Skeletal muscle tissue (tissue), 4 donors: ENCODE results near the gene ITGA7. TPM values are rescaled to one million over a fixed set of nuclear protein-coding genes. Genes with fewer than 3 reads are reported as not detected.
"Not testable (repeated sequence)": the region's sequence is repeated elsewhere in the genome, so short reads cannot be mapped to it uniquely, and the experiment has no call there.

Experiments
- H3K27ac ChIP-seq: one replicate; pipeline ENCODE4 v1.7.0; 2013; ENCODE audit warnings: mild to moderate bottlenecking, low read depth, low read length, inconsistent platforms
- H3K27me3 ChIP-seq, 3 donors: one replicate each; pipeline ENCODE4 v1.7.0; 2013; ENCODE audit warnings: low read length in 3 of 3; ENCODE audit not compliant: control insufficient read depth in 3 of 3, insufficient read depth in 3 of 3
- H3K36me3 ChIP-seq, 3 donors: one replicate each; pipeline ENCODE4 v1.7.0; 2013; ENCODE audit warnings: low read length in 3 of 3; ENCODE audit not compliant: control insufficient read depth in 3 of 3, insufficient read depth in 3 of 3
- H3K4me1 ChIP-seq, 3 donors: one replicate each; pipeline ENCODE4 v1.7.0; 2013; ENCODE audit warnings: low read length in 3 of 3, mild to moderate bottlenecking in 3 of 3; ENCODE audit not compliant: control insufficient read depth in 3 of 3, insufficient read depth in 3 of 3
- H3K4me3 ChIP-seq, 3 donors: one replicate each; pipeline ENCODE4 v1.7.0; 2013; ENCODE audit warnings: low read length in 3 of 3
- H3K9ac ChIP-seq, 3 donors: one replicate each; pipeline ENCODE4 v1.7.0; 2013; ENCODE audit warnings: low read length in 3 of 3, mild to moderate bottlenecking in 3 of 3, moderate library complexity in 2 of 3, low read depth in 1 of 3
- H3K9me3 ChIP-seq, 3 donors: one replicate each; pipeline ENCODE4 v1.7.0; 2013; ENCODE audit warnings: low read length in 3 of 3; ENCODE audit not compliant: control insufficient read depth in 3 of 3
- total RNA-seq: library from RNA; depleted of rRNA; stranded (reverse); fragments of >200 nt; gene quantifications from one replicate; pipeline ENCODE4 v1.2.3, GENCODE V29; 2014
- donor health status: Osteomylitis.

ITGA7 gene
- total RNA-seq, 1 donor from 2014 or later = 123 TPM

DNA sequence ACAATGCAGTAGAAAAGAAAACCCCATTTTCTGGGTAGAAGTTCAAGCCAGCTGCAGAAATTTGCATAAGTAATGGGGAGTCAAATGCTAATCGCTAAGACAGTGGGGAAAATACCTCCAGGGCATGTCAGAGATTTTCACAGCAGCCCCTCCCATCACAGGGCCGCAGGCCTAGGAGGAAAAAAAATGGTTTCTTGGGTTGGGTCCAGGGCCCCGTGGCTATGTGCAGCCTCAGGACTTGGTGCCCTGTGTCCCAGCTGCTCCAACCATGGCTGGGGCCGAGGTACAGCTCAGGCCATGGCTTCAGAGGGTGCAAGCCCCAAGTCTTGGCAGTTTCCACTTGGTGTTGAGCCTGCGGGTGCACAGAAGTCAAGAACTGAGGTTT is 56.4 kb downstream of the ITGA7 start:
- no peak overlapping the region for H3K27ac ChIP-seq
- H3K27me3 ChIP-seq = no peaks in the 10 kb centered on the region
- no peak overlapping the region for H3K4me3 ChIP-seq
- H3K4me1 ChIP-seq = peaks cover 3 to 6% (median 4%) of the 10 kb centered on the region in 3 donors
- no peaks in the 10 kb centered on the region for H3K36me3 ChIP-seq
- H3K9ac ChIP-seq = no peak overlapping the region
- H3K9me3 ChIP-seq = no peaks in the 10 kb centered on the region

DNA sequence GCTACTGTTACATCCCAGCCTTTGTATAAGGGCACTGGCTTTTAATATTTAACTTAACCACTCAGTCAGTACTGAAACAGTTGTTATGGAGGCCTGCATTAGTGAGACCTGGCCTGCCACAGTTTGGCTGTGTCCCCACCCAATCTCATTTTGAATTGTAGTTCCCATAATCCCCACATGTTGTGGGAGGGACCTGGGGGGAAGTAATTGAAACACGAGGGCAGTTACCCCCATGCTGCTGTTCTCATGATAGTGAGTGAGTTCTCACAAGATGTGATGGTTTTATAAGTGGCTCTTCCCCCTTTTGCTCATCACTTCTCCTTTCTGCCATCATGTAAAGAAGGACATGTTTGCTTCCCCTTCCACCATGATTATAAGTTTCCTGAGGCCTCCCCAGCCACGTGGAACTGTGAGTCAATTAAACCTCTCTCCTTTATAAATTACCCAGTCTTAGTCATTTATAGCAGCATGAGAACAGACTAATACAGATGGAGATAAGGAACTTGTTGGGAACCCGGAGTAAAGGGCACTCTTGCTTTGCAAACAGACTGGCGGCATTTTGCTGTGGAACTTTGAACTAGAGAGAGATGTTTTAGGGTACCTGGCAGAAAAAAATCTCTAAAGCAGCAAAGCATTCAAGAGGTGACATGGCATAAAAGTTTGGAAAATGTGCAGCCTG is 56.9 kb downstream of the ITGA7 start:
- H3K9ac ChIP-seq, H3K27me3 ChIP-seq, H3K9me3 ChIP-seq, H3K4me3 ChIP-seq, H3K4me1 ChIP-seq, H3K36me3 ChIP-seq, H3K27ac ChIP-seq: not testable (repeated sequence)

DNA sequence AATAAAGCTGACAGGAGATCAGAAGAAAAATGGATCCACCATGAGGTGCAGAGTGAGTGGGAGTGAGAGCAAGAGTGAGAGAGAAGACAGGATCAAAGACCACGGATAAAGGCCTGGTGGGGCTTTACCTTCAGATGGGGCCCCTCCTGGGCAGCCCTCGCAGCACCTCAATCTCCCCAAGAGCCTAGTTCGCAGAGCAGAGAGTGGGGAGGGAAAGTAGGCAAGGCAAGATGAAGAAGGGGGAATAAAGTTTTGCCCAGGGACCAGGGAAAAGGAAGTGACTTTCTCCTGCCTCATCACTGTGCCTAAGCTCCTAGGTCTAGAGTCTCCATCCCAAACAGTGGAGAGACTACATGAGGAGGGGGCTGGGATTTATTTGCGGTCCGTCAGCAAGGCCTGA is 60.7 kb downstream of the ITGA7 start:
- no peak overlapping the region for H3K4me3 ChIP-seq
- peak overlapping the region; percentile 36 for H3K27ac ChIP-seq
- H3K9me3 ChIP-seq = no peaks in the 10 kb centered on the region
- peaks cover 4 to 7% (median 6%) of the 10 kb centered on the region in 3 donors for H3K4me1 ChIP-seq
- no peaks in the 10 kb centered on the region for H3K27me3 ChIP-seq
- H3K36me3 ChIP-seq = no peaks in the 10 kb centered on the region
- peak overlapping the region in 1 of 3 donors; percentile 70 for H3K9ac ChIP-seq

DNA sequence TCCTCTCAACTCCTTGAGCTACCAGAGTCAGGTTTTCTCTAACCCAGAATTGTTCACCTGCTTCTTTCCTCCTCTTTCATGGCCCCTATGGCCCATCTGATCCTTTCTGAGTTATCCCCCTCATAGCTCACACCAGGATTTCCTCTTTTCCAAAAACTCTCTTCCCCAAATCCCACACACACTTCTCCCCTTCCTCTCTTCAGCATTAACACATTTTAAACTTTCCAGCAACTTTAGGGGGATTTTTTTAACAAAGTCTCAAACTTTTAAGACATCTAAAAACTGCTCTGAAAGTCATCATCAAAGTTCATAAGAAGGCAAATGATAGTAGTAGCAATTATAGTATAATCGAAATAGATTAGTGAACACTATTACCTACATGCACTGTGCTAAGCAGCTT is 63.1 kb downstream of the ITGA7 start:
- Histone ChIP-seq H3K27ac (no peak overlapping the region), H3K4me1 (peaks cover 4 to 7% (median 6%) of the 10 kb centered on the region in 3 donors)

DNA sequence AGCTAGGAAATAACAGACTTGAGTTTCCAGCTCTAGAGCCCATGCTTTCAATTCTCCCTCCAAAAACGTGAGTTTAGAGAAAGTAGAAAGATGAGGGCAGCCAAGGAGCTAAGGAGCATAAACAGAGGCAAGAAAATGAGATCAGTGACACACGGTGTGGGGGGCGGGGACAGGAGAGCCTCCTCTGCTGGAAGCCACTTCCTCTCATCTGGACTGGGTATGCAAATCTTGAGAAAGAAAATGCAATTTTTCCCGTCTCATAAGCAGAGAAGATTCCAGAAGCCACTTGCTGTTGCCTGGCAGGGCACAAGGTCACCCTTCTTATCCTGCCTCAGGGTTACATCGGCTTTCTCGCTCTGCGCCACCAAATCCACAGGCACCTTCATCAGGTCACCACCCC is 65.0 kb downstream of the ITGA7 start:
- Histone ChIP-seq H3K4me1 (peaks cover 4 to 7% (median 6%) of the 10 kb centered on the region in 3 donors), H3K9ac (no peak overlapping the region), H3K27ac (no peak overlapping the region), H3K4me3 (no peak overlapping the region), H3K9me3 (no peaks in the 10 kb centered on the region), H3K36me3 (no peaks in the 10 kb centered on the region), H3K27me3 (peaks cover 0 to 7% (median 0%) of the 10 kb centered on the region in 3 donors)

More for the DNA sequence above, 63.1 kb downstream of the ITGA7 start:
- H3K9ac ChIP-seq = no peak overlapping the region
- H3K9me3 ChIP-seq = no peaks in the 10 kb centered on the region
- no peak overlapping the region for H3K4me3 ChIP-seq
- no peaks in the 10 kb centered on the region for H3K36me3 ChIP-seq
- no peaks in the 10 kb centered on the region for H3K27me3 ChIP-seq

DNA sequence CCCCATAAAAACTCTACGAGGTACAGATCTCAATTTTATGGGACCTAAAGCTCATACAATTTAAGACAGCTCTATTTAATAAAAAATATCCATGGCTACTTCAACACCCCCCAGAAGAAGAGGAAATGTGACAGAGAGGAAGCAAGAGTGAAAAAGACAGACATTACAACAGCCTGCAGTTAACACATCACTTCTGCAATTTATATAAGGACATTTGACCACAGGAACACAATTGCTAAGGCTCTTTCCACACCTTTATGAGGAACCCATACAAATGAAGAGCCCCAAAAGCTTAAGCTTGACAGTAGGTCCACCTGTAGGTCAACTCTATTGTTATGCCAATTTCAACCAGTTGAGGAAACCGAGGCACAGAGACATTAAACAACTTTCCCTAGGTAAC is 65.4 kb downstream of the ITGA7 start:
- H3K4me1 ChIP-seq = peaks cover 4 to 7% (median 6%) of the 10 kb centered on the region in 3 donors
- H3K36me3 ChIP-seq = no peaks in the 10 kb centered on the region
- H3K4me3 ChIP-seq = no peak overlapping the region
- H3K27me3 ChIP-seq = peaks cover 0 to 7% (median 0%) of the 10 kb centered on the region in 3 donors
- H3K27ac ChIP-seq = no peak overlapping the region
- H3K9me3 ChIP-seq = no peaks in the 10 kb centered on the region
- H3K9ac ChIP-seq = no peak overlapping the region

DNA sequence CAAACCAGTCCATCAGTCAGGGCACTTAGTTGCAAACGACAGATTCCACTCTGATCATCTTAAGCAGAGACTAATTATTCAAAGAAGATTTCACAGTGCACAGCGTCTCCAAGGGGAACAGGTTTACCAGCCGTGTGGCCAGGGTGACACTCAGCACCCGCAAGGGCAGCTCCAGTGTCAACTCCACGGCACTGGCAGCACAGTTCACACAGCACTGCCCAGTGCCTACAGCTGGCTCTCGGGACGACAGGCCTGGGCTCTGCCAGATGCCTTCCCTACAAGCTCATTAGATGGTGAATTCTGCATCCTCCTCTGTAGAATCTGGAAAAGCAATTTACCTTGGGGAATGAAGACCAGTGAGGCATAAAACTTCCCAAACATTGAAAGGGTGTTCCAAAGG is 66.1 kb downstream of the ITGA7 start:
- H3K36me3 ChIP-seq = no peaks in the 10 kb centered on the region
- no peak overlapping the region for H3K27ac ChIP-seq
- peaks cover 4 to 5% (median 5%) of the 10 kb centered on the region in 3 donors for H3K4me1 ChIP-seq
- H3K9ac ChIP-seq = no peak overlapping the region
- no peak overlapping the region for H3K4me3 ChIP-seq
- no peaks in the 10 kb centered on the region for H3K9me3 ChIP-seq
- peaks cover 0 to 7% (median 0%) of the 10 kb centered on the region in 3 donors for H3K27me3 ChIP-seq

DNA sequence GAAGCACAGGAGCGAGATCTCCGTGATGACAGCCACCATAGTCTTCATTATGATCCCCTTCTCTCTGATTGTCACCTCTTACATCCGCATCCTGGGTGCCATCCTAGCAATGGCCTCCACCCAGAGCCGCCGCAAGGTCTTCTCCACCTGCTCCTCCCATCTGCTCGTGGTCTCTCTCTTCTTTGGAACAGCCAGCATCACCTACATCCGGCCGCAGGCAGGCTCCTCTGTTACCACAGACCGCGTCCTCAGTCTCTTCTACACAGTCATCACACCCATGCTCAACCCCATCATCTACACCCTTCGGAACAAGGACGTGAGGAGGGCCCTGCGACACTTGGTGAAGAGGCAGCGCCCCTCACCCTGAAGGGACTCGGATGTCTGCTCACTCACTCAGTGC is 70.2 kb downstream of the ITGA7 start:
- Histone ChIP-seq H3K4me1 (no peaks in the 10 kb centered on the region), H3K36me3 (no peaks in the 10 kb centered on the region), H3K9me3 (no peaks in the 10 kb centered on the region), H3K27ac (no peak overlapping the region), H3K27me3 (peaks cover 0 to 7% (median 0%) of the 10 kb centered on the region in 3 donors), H3K4me3 (no peak overlapping the region), H3K9ac (no peak overlapping the region)

DNA sequence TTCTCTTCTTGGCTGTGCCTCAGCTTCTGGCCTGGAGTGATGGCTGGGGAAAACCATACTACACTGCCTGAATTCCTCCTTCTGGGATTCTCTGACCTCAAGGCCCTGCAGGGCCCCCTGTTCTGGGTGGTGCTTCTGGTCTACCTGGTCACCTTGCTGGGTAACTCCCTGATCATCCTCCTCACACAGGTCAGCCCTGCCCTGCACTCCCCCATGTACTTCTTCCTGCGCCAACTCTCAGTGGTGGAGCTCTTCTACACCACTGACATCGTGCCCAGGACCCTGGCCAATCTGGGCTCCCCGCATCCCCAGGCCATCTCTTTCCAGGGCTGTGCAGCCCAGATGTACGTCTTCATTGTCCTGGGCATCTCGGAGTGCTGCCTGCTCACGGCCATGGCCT is 70.9 kb downstream of the ITGA7 start, which contains the start of gene OR10P1:
Gene OR10P1 (plus strand): TSS at position 40 of the 400 bp plus-strand sequence. CDS start 0 bp downstream, at position 40.
- H3K4me1 ChIP-seq = no peaks in the 10 kb centered on the region
- peaks cover 0 to 7% (median 0%) of the 10 kb centered on the region in 3 donors for H3K27me3 ChIP-seq
- no peaks in the 10 kb centered on the region for H3K9me3 ChIP-seq
- H3K36me3 ChIP-seq = no peaks in the 10 kb centered on the region
- H3K4me3 ChIP-seq = no peak within 1 kb of the TSS
- no peak within 1 kb of the TSS for H3K9ac ChIP-seq
- no peak within 1 kb of the TSS for H3K27ac ChIP-seq

DNA sequence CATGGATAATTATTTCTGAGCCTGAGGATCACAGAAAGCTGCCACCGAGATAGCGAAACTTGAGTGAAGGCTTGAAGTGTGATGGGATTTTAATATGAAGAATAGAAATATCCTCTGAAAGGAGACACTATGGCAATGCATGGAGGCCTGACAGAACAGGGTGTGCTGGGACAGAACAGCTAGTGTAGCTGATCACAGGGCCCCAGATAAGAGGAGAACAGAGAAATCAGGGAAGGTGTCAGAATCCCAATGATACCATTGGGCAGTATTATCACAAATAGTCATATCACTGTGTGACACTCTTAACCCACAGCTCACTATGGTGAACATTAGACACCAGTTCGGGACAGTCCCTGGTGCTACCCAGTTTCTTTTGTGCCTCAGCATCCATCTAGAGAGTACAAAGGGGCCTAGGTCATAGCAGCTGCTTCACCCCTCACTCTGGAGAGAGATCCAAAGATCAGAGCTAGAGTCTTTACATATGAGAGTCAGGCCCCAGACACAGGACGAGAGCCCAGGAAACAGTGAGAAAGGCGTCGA is 71.5 kb downstream of the ITGA7 start:
- no peak overlapping the region for H3K9ac ChIP-seq
- peaks cover 0 to 7% (median 0%) of the 10 kb centered on the region in 3 donors for H3K27me3 ChIP-seq
- H3K9me3 ChIP-seq = no peaks in the 10 kb centered on the region
- no peak overlapping the region for H3K27ac ChIP-seq
- no peaks in the 10 kb centered on the region for H3K4me1 ChIP-seq
- H3K4me3 ChIP-seq = no peak overlapping the region
- no peaks in the 10 kb centered on the region for H3K36me3 ChIP-seq
